HG03039 (cell line): ENCODE results near the gene MAPK10.
"Not testable (repeated sequence)": the region's sequence is repeated elsewhere in the genome, so short reads cannot be mapped to it uniquely, and the experiment has no call there.

Experiments used
- ATAC-seq: cut with Tn5 transposase; IDR thresholded peaks from one replicate; pipeline ENCODE4 v1.9.1; 2021; ENCODE audit warnings: mild to moderate bottlenecking, moderate library complexity; ENCODE audit not compliant: unreplicated experiment

Gene MAPK10

GRCh38 chr4:85993641-85994040 is 366.2 kb downstream of the MAPK10 start:
- ATAC-seq = no peak

GRCh38 chr4:85986266-85986665 is 373.6 kb downstream of the MAPK10 start:
- ATAC-seq = no peak

GRCh38 chr4:85979276-85979675 is 380.6 kb downstream of the MAPK10 start:
- ATAC-seq = peak; percentile 87

GRCh38 chr4:85970535-85970934 is 389.3 kb downstream of the MAPK10 start:
- ATAC-seq = no peak

- no peak for ATAC-seq
Measured at GRCh38 chr4:85968945-85969819, 390.7 kb downstream of the MAPK10 start.

GRCh38 chr4:85967872-85968271 is 392.0 kb downstream of the MAPK10 start:
- no peak for ATAC-seq

GRCh38 chr4:85966373-85966772 is 393.5 kb downstream of the MAPK10 start:
- ATAC-seq = no peak

- ATAC-seq = no peak
Measured at GRCh38 chr4:85965529-85965928, 394.3 kb downstream of the MAPK10 start.

GRCh38 chr4:85965017-85965416 is 394.8 kb downstream of the MAPK10 start:
- not testable (repeated sequence) for ATAC-seq

- ATAC-seq = no peak
Measured at GRCh38 chr4:85964298-85964697, 395.6 kb downstream of the MAPK10 start.

- no peak for ATAC-seq
Measured at GRCh38 chr4:85963231-85963630, 396.6 kb downstream of the MAPK10 start.

GRCh38 chr4:85961887-85962286 is 398.0 kb downstream of the MAPK10 start:
- ATAC-seq = no peak

- no peak for ATAC-seq
Measured at GRCh38 chr4:85956293-85956945, 403.4 kb downstream of the MAPK10 start.

- no peak for ATAC-seq
Measured at GRCh38 chr4:85955620-85956292, 404.1 kb downstream of the MAPK10 start.

GRCh38 chr4:85953651-85954018 is 406.2 kb downstream of the MAPK10 start:
- no peak for ATAC-seq

- no peak for ATAC-seq
Measured at GRCh38 chr4:85952972-85953650, 406.7 kb downstream of the MAPK10 start.

- ATAC-seq = no peak
Measured at GRCh38 chr4:85952528-85952927, 407.3 kb downstream of the MAPK10 start.

GRCh38 chr4:85951099-85951498 is 408.8 kb downstream of the MAPK10 start:
- ATAC-seq = no peak

GRCh38 chr4:85946821-85947220 is 413.0 kb downstream of the MAPK10 start:
- ATAC-seq = no peak

GRCh38 chr4:85942107-85942506 is 417.7 kb downstream of the MAPK10 start:
- no peak for ATAC-seq

- ATAC-seq = no peak
Measured at GRCh38 chr4:85940151-85940550, 419.7 kb downstream of the MAPK10 start.
